Stimulated activated naive B cell treated with anti-CD40 and anti-IgM and Interleukin-4, amounts not matched to agents 10 μg/mL and 1 μg/mL and 100 μg/mL, for 72 hours (primary cell): Measurements from ENCODE around the gene EXOSC10.
"Not testable (repeated sequence)": the region's sequence is repeated elsewhere in the genome, so short reads cannot be mapped to it uniquely, and the experiment has no call there.

Source experiments
- ATAC-seq, 2 donors: fragments of 150-1000 bp; cut with Tn5 transposase; replicated peaks; 2 replicates each; pipeline ENCODE4 v1.10.0; 2021; ENCODE audit warnings: moderate library complexity in 1 of 2
- DNase-seq: peaks from one replicate; pipeline ENCODE4 v3.0.0; 2021
- H3K27ac Mint-ChIP-seq: one replicate; pipeline ENCODE4 v1.8.0; 2022; ENCODE audit warnings: mild to moderate bottlenecking, mixed read lengths
- H3K27me3 Mint-ChIP-seq, 2 donors: one replicate each; pipeline ENCODE4 v1.8.0; 2022; ENCODE audit warnings: mixed read lengths in 2 of 2
- H3K36me3 Mint-ChIP-seq, 2 donors: one replicate each; pipeline ENCODE4 v1.8.0; 2022; ENCODE audit warnings: mixed read lengths in 2 of 2, mild to moderate bottlenecking in 1 of 2
- H3K4me1 Mint-ChIP-seq, 2 donors: one replicate each; pipeline ENCODE4 v1.8.0; 2022; ENCODE audit warnings: mixed read lengths in 2 of 2, mild to moderate bottlenecking in 1 of 2
- H3K4me3 Mint-ChIP-seq, 2 donors: one replicate each; pipeline ENCODE4 v1.8.0; 2022; ENCODE audit warnings: mild to moderate bottlenecking in 2 of 2, mixed read lengths in 2 of 2, moderate library complexity in 1 of 2
- H3K9me3 Mint-ChIP-seq, 2 donors: one replicate each; pipeline ENCODE4 v1.8.0; 2022; ENCODE audit warnings: mixed read lengths in 2 of 2, mild to moderate bottlenecking in 1 of 2

The EXOSC10 gene

GRCh38 chr1:11130406-11130805 is 30.7 kb upstream of the EXOSC10 start:
- ATAC-seq (no peak), DNase-seq (no peak)
- Mint-ChIP-seq H3K36me3 (peaks cover 42 to 61% of the 10 kb centered on the region in 2 donors), H3K9me3 (no peaks in the 10 kb centered on the region), H3K4me3 (no peak overlapping the region), H3K4me1 (no peaks in the 10 kb centered on the region), H3K27ac (no peak overlapping the region), H3K27me3 (no peaks in the 10 kb centered on the region)

- Mint-ChIP-seq H3K4me1 (no peaks in the 10 kb centered on the region), H3K27me3 (no peaks in the 10 kb centered on the region), H3K4me3 (no peak overlapping the region), H3K36me3 (peaks cover 44 to 61% of the 10 kb centered on the region in 2 donors), H3K27ac (no peak overlapping the region), H3K9me3 (no peaks in the 10 kb centered on the region)
- ATAC-seq (no peak), DNase-seq (no peak)
Observed at GRCh38 chr1:11129649-11130390, 30.2 kb upstream of the EXOSC10 start.

- DNase-seq (no peak), ATAC-seq (no peak)
- Mint-ChIP-seq H3K9me3 (no peaks in the 10 kb centered on the region), H3K4me3 (no peak overlapping the region), H3K4me1 (no peaks in the 10 kb centered on the region), H3K27ac (no peak overlapping the region), H3K36me3 (peaks cover 40 to 61% of the 10 kb centered on the region in 2 donors), H3K27me3 (no peaks in the 10 kb centered on the region)
Observed at GRCh38 chr1:11126569-11126968, 26.9 kb upstream of the EXOSC10 start.

GRCh38 chr1:11125931-11126330 is 26.3 kb upstream of the EXOSC10 start:
- no peak overlapping the region for H3K27ac Mint-ChIP-seq
- peaks cover 44 to 61% of the 10 kb centered on the region in 2 donors for H3K36me3 Mint-ChIP-seq
- no peaks in the 10 kb centered on the region for H3K4me1 Mint-ChIP-seq
- H3K9me3 Mint-ChIP-seq: no peaks in the 10 kb centered on the region
- H3K27me3 Mint-ChIP-seq: no peaks in the 10 kb centered on the region
- H3K4me3 Mint-ChIP-seq: no peak overlapping the region
- DNase-seq: no peak
- no peak for ATAC-seq

- peaks cover 44 to 54% of the 10 kb centered on the region in 2 donors for H3K36me3 Mint-ChIP-seq
- H3K9me3 Mint-ChIP-seq: no peaks in the 10 kb centered on the region
- no peak overlapping the region for H3K27ac Mint-ChIP-seq
- H3K4me3 Mint-ChIP-seq: no peak overlapping the region
- H3K4me1 Mint-ChIP-seq: no peaks in the 10 kb centered on the region
- H3K27me3 Mint-ChIP-seq: no peaks in the 10 kb centered on the region
- ATAC-seq: no peak
- no peak for DNase-seq
Observed at GRCh38 chr1:11124965-11125364, 25.3 kb upstream of the EXOSC10 start.

GRCh38 chr1:11116318-11116717 is 16.6 kb upstream of the EXOSC10 start:
- no peaks in the 10 kb centered on the region for H3K9me3 Mint-ChIP-seq
- no peak overlapping the region for H3K27ac Mint-ChIP-seq
- ATAC-seq (no peak), DNase-seq (no peak)
- no peaks in the 10 kb centered on the region for H3K27me3 Mint-ChIP-seq
- peaks cover 41 to 54% of the 10 kb centered on the region in 2 donors for H3K36me3 Mint-ChIP-seq
- H3K4me1 Mint-ChIP-seq: peaks cover 0 to 2% of the 10 kb centered on the region in 2 donors
- H3K4me3 Mint-ChIP-seq: no peak overlapping the region

GRCh38 chr1:11114966-11115365 is 15.3 kb upstream of the EXOSC10 start:
- peaks cover 39 to 51% of the 10 kb centered on the region in 2 donors for H3K36me3 Mint-ChIP-seq
- H3K27ac Mint-ChIP-seq: no peak overlapping the region
- H3K4me3 Mint-ChIP-seq: no peak overlapping the region
- H3K27me3 Mint-ChIP-seq: no peaks in the 10 kb centered on the region
- no peaks in the 10 kb centered on the region for H3K9me3 Mint-ChIP-seq
- DNase-seq: no peak
- peaks cover 0 to 2% of the 10 kb centered on the region in 2 donors for H3K4me1 Mint-ChIP-seq
- ATAC-seq: no peak

- no peaks in the 10 kb centered on the region for H3K9me3 Mint-ChIP-seq
- H3K4me1 Mint-ChIP-seq: peaks cover 0 to under 1% of the 10 kb centered on the region in 2 donors
- H3K4me3 Mint-ChIP-seq: no peak overlapping the region
- ATAC-seq (no peak), DNase-seq (no peak)
- no peak overlapping the region for H3K27ac Mint-ChIP-seq
- peaks cover 44 to 60% of the 10 kb centered on the region in 2 donors for H3K36me3 Mint-ChIP-seq
- no peaks in the 10 kb centered on the region for H3K27me3 Mint-ChIP-seq
Observed at GRCh38 chr1:11109047-11109760, 9.5 kb upstream of the EXOSC10 start.

- no peak overlapping the region for H3K27ac Mint-ChIP-seq
- H3K9me3 Mint-ChIP-seq: no peaks in the 10 kb centered on the region
- H3K4me1 Mint-ChIP-seq: no peaks in the 10 kb centered on the region
- H3K27me3 Mint-ChIP-seq: no peaks in the 10 kb centered on the region
- H3K36me3 Mint-ChIP-seq: peaks cover 35 to 49% of the 10 kb centered on the region in 2 donors
- ATAC-seq (no peak), DNase-seq (no peak)
- H3K4me3 Mint-ChIP-seq: no peak overlapping the region
Observed at GRCh38 chr1:11107599-11107998, 7.9 kb upstream of the EXOSC10 start.

- no peaks in the 10 kb centered on the region for H3K4me1 Mint-ChIP-seq
Observed at GRCh38 chr1:11105586-11105985, 5.9 kb upstream of the EXOSC10 start.

GRCh38 chr1:11101347-11101746 is 1.7 kb upstream of the EXOSC10 start:
- Mint-ChIP-seq H3K36me3 (peaks cover 3 to 16% of the 10 kb centered on the region in 2 donors), H3K4me1 (peaks cover 4 to 15% of the 10 kb centered on the region in 2 donors), H3K4me3 (peak overlapping the region; percentile 2 to 3), H3K9me3 (no peaks in the 10 kb centered on the region), H3K27me3 (no peaks in the 10 kb centered on the region), H3K27ac (peak overlapping the region; percentile 14)
- no peak for ATAC-seq
- DNase-seq: no peak

More at GRCh38 chr1:11105586-11105985, 5.9 kb upstream of the EXOSC10 start:
- no peaks in the 10 kb centered on the region for H3K9me3 Mint-ChIP-seq
- no peak for ATAC-seq
- H3K36me3 Mint-ChIP-seq: peaks cover 27 to 38% of the 10 kb centered on the region in 2 donors
- DNase-seq: no peak
- H3K4me3 Mint-ChIP-seq: no peak overlapping the region
- H3K27me3 Mint-ChIP-seq: no peaks in the 10 kb centered on the region
- no peak overlapping the region for H3K27ac Mint-ChIP-seq

GRCh38 chr1:11100806-11101205 is 1.1 kb upstream of the EXOSC10 start:
- not testable (repeated sequence) for H3K27me3 Mint-ChIP-seq, ATAC-seq, H3K9me3 Mint-ChIP-seq, DNase-seq, H3K4me3 Mint-ChIP-seq, H3K27ac Mint-ChIP-seq
- Mint-ChIP-seq H3K4me1 (peaks cover 4 to 15% of the 10 kb centered on the region in 2 donors), H3K36me3 (peaks cover 0 to 12% of the 10 kb centered on the region in 2 donors)

GRCh38 chr1:11100149-11100493 is 452 bp upstream of the EXOSC10 start:
- no peaks in the 10 kb centered on the region for H3K9me3 Mint-ChIP-seq
- DNase-seq: no peak
- H3K27ac Mint-ChIP-seq: peak overlapping the region; percentile 98
- peaks cover 4 to 8% of the 10 kb centered on the region in 2 donors for H3K36me3 Mint-ChIP-seq
- no peaks in the 10 kb centered on the region for H3K27me3 Mint-ChIP-seq
- no peak for ATAC-seq
- H3K4me3 Mint-ChIP-seq: peak overlapping the region; percentile 93 to 96
- H3K4me1 Mint-ChIP-seq: peaks cover 4 to 15% of the 10 kb centered on the region in 2 donors

GRCh38 chr1:11098931-11099309 is 749 bp downstream of the EXOSC10 start:
- peak overlapping the region; percentile 93 to 96 for H3K4me3 Mint-ChIP-seq
- ATAC-seq (no peak), DNase-seq (no peak)
- peak overlapping the region; percentile 98 for H3K27ac Mint-ChIP-seq
- no peaks in the 10 kb centered on the region for H3K27me3 Mint-ChIP-seq
- H3K4me1 Mint-ChIP-seq: peaks cover 4 to 15% of the 10 kb centered on the region in 2 donors
- peaks cover 7% of the 10 kb centered on the region in 2 donors for H3K36me3 Mint-ChIP-seq
- no peaks in the 10 kb centered on the region for H3K9me3 Mint-ChIP-seq

GRCh38 chr1:11083784-11084183 is 15.9 kb downstream of the EXOSC10 start:
- not testable (repeated sequence) for H3K27me3 Mint-ChIP-seq, H3K4me1 Mint-ChIP-seq, H3K9me3 Mint-ChIP-seq, ATAC-seq, H3K4me3 Mint-ChIP-seq, DNase-seq, H3K27ac Mint-ChIP-seq
- H3K36me3 Mint-ChIP-seq: peaks cover 34 to 46% of the 10 kb centered on the region in 2 donors
